Breast epithelium (tissue), 3 donors: Measurements from ENCODE around the gene DUS2.

Experiments used
- CTCF ChIP-seq, 3 donors: fragments of 450-650 bp; IDR thresholded peaks; one replicate each; pipeline ENCODE4 v1.5.1; 2016 to 2017; ENCODE audit warnings: antibody characterized with exemption in 3 of 3, mild to moderate bottlenecking in 3 of 3, moderate library complexity in 3 of 3
- POLR2A ChIP-seq: fragments of 450-650 bp; IDR thresholded peaks from one replicate; pipeline ENCODE4 v1.6.1; 2016; ENCODE audit warnings: antibody characterized with exemption, mild to moderate bottlenecking, moderate library complexity
- POLR2AphosphoS5 ChIP-seq, 3 donors: sonication (generic); formaldehyde crosslinking; IDR thresholded peaks; one replicate each; pipeline ENCODE4 v1.6.1; 2017; ENCODE audit warnings: antibody characterized with exemption in 3 of 3

GRCh38 chr16:68022278-68022727 is 781 bp upstream of the DUS2 start:
- TF ChIP-seq CTCF (IDR thresholded peaks at IDR 0.05) (no peak), POLR2A (no peak), POLR2AphosphoS5 (IDR thresholded peaks at IDR 0.05) (no peak)
